ENCODE measurements around the gene ACYP1.
A peak's percentile ranks its signal among the peaks of the same experiment; 100 is the strongest.

Gene ACYP1

DNA sequence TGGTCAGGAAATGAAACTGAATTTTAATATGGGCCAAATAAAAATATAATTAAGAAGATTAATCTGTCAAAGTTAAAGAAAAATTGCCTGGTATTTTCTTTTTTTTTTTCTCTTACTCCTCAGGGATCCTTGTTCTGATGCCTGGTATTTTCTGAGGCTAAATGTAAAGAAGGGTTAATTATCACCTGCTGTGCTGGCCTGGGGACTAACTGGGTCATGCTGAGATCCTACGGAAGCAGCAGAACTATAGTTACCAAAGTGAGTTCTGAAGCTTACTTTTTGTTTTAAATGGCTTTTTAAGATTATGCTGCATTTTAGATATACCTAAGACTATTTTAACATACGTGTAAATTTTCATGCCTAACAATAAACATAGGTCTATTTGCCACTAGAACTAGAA, 28.9 kb upstream of the ACYP1 start:
- no peak for TF ChIP-seq Cebpa-rat (IDR thresholded peaks at IDR 0.05)
- no peak overlapping the region for H3K4me2 ChIP-seq
- H3K27ac ChIP-seq, result no peak overlapping the region
- H3K9ac ChIP-seq, result no peak overlapping the region
- peaks cover 80 to 99% (median 91%) of the 10 kb centered on the region in 11 experiments for H3K36me3 ChIP-seq
- no peak overlapping the region for H3K4me3 ChIP-seq
- H3K27me3 ChIP-seq, result no peaks in the 10 kb centered on the region
- H4K20me1 ChIP-seq, result peaks cover 0 to 9% (median 0%) of the 10 kb centered on the region in 11 experiments; a peak in 5 of 22 replicates
- H3K4me1 ChIP-seq, result no peaks in the 10 kb centered on the region
- H3K9me3 ChIP-seq (replicated peaks in 1 of 11), result no peaks in the 10 kb centered on the region

DNA sequence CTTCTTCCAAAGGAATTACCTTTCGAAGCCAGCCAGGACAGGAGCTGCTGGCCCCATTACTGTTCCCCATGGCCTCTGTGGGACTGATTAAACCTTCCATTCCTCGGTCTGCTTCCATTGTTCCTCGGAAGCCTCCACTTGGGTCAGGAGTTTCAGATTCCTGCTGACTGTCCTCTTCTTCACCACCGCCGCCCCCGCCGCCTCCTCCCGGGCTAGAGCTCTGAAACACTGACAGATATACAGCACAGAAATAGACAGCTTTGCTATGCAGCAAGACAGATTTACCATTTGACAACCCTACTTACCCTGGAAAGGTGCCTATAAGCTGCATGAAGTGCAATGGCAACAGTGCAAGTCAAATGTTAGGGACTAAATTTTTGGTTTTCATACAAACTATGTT, 27.4 kb upstream of the ACYP1 start:
- no peak overlapping the region for H3K9ac ChIP-seq
- H3K27me3 ChIP-seq, result no peaks in the 10 kb centered on the region
- H3K36me3 ChIP-seq, result peaks cover 80 to 99% (median 91%) of the 10 kb centered on the region in 11 experiments
- H3K27ac ChIP-seq, result no peak overlapping the region
- no peak for TF ChIP-seq Cebpa-rat (IDR thresholded peaks at IDR 0.05)
- H3K9me3 ChIP-seq (replicated peaks in 1 of 11), result no peaks in the 10 kb centered on the region
- H3K4me3 ChIP-seq, result no peak overlapping the region
- no peak overlapping the region for H3K4me2 ChIP-seq
- H3K4me1 ChIP-seq, result no peaks in the 10 kb centered on the region
- H4K20me1 ChIP-seq, result peaks cover 0 to 9% (median 0%) of the 10 kb centered on the region in 11 experiments; a peak in 4 of 22 replicates

DNA sequence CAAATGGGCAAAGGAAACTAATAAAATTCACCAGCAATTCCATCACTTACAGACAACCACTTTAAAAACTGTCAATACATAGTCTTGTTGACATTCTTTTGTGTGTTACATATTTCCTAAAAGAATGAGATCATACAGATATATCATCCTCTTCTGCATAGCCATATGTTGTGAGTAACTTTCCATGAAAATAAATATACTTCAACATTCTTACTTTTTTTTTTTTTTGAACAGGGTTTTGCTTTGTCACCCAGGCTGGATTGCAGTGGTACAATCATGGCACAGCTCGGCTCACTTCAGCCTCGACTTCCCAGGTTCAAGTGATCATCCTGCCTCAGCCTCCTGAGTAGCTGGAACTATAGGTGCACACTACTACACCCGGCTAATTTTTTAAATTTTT, 26.5 kb upstream of the ACYP1 start:
- TF ChIP-seq Cebpa-rat (IDR thresholded peaks at IDR 0.05), result no peak
- Histone ChIP-seq H3K4me3 (no peak overlapping the region), H4K20me1 (peaks cover 0 to 9% (median 0%) of the 10 kb centered on the region in 11 experiments; a peak in 4 of 22 replicates), H3K4me1 (no peaks in the 10 kb centered on the region), H3K27ac (no peak overlapping the region), H3K36me3 (peaks cover 80 to 99% (median 91%) of the 10 kb centered on the region in 11 experiments), H3K4me2 (no peak overlapping the region), H3K9me3 (replicated peaks in 1 of 11) (no peaks in the 10 kb centered on the region), H3K9ac (no peak overlapping the region), H3K27me3 (no peaks in the 10 kb centered on the region)

DNA sequence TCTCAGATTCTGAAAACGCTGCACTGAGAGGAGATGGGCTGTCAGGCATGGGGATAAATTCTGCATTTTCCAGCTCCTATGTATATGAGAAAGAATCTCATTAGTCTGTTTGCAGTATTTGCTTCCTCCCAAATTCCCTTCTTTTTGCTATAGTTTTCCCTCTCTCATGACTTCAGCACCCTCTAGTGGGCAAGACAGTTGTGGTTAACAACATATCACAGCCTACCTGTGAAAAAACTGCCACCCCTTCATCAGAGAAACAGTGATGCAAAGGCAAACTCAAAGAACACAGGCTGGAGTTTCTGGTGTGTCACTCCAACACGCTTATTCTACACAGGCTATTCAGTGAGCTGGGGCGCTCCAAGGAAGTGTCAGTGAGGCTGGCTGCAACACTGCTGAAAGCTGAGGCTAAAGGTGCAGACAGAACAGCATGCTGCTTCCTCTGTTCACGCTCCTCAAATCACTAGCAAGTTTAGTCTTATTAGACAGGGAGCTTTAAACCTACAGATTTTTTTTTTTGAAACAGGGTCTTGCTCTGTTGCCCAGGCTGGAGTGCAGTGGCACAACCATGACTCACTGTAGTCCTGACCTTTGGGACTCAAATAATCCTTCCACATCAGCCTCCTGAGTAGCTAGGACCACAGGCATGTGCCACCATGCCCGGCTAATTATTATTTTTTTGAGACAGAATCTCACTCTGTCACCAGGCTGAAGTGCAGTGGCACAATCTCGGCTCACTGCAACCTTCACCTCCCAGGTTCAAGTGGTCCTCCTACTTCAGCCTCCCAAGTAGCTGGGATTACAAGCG, 24.9 kb upstream of the ACYP1 start:
- Histone ChIP-seq H3K27ac (no peak overlapping the region), H4K20me1 (peaks cover 0 to 9% (median 0%) of the 10 kb centered on the region in 11 experiments; a peak in 4 of 22 replicates), H3K9me3 (replicated peaks in 1 of 11) (no peaks in the 10 kb centered on the region), H3K9ac (no peak overlapping the region), H3K4me3 (no peak overlapping the region), H3K4me2 (no peak overlapping the region), H3K27me3 (no peaks in the 10 kb centered on the region), H3K4me1 (no peaks in the 10 kb centered on the region), H3K36me3 (peaks cover 80 to 99% (median 91%) of the 10 kb centered on the region in 11 experiments)
- no peak for TF ChIP-seq Cebpa-rat (IDR thresholded peaks at IDR 0.05)

DNA sequence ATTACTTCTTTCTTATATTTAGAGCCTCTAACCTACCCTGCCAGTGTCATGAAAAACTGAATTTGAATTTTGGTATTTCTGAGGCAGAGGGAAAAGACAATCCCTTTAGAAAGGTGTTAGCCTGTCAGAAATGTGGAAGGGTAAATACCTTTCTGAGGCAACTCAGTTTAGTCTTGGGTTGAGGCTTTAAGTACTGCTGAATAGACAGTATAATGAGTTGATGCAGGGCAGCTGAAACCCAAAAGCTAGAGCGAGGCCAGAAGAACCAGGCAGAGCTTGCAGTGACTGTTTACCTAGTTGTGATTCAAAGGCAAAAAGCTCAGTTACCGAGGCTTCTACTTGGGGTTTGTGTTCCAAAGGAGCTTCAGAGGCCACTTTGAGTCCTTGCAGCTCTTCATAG, 24.3 kb upstream of the ACYP1 start:
- Histone ChIP-seq H3K4me3 (no peak overlapping the region), H3K9me3 (replicated peaks in 1 of 11) (no peaks in the 10 kb centered on the region), H3K4me1 (no peaks in the 10 kb centered on the region), H3K36me3 (peaks cover 80 to 99% (median 91%) of the 10 kb centered on the region in 11 experiments), H3K9ac (no peak overlapping the region), H3K4me2 (no peak overlapping the region), H4K20me1 (peaks cover 0 to 9% (median 0%) of the 10 kb centered on the region in 11 experiments; a peak in 4 of 22 replicates), H3K27ac (no peak overlapping the region), H3K27me3 (no peaks in the 10 kb centered on the region)
- no peak for TF ChIP-seq Cebpa-rat (IDR thresholded peaks at IDR 0.05)

DNA sequence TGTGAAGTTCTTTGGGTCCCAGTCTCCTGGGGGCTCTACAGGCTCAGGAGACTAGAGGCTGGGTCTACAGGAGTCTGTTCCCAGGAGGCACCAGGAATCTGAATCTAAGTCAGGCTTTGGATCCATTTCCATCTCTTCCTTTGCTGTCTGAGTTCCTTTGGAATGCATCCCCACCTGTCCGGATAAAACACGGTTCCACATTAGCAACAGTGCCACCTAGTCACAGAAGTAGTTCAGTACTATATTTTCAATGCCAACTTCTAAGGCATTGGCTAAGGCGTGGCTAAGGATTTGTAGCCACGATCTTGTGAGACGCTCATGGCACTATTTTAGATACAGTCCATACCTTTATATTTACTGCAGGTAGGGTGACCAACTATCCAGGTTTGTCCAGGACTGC, 20.7 kb upstream of the ACYP1 start:
- H4K20me1 ChIP-seq, result peaks cover 0 to 9% (median 0%) of the 10 kb centered on the region in 11 experiments; a peak in 4 of 22 replicates
- peak overlapping the region in 1 of 11 experiments; percentile 7; a peak in 1 of 22 replicates for H3K9ac ChIP-seq

DNA sequence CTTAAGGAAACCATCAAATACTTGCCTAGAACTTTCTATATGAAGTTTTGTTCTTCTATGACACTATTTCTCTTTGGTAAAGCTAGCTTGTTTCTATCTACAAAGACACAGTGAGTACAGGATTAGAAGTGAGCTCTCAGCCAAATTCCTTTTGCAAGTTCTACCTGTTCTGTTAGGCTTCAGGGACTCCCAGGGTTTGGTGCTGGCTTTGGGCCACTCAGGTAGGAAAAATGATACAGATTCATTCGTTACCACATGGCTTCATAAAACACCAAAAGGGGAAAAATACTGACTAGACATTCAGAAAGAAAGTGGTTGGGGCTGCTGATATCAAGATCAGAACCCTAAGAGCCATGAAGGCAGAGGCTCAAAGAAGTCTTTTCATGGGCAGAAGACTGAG, 19.4 kb upstream of the ACYP1 start:
- TF ChIP-seq Cebpa-rat (IDR thresholded peaks at IDR 0.05), result no peak
- Histone ChIP-seq H4K20me1 (no peaks in the 10 kb centered on the region; a peak in 2 of 22 replicates), H3K4me3 (no peak overlapping the region), H3K36me3 (peaks cover 62 to 80% (median 74%) of the 10 kb centered on the region in 11 experiments), H3K9ac (0 out of 22 replicates have a peak overlapping the region, but pooled peaks of 1 of the 11 experiments have one; percentile 7), H3K9me3 (replicated peaks in 1 of 11) (no peaks in the 10 kb centered on the region), H3K27ac (no peak overlapping the region), H3K27me3 (no peaks in the 10 kb centered on the region), H3K4me1 (no peaks in the 10 kb centered on the region), H3K4me2 (no peak overlapping the region)

More for the DNA sequence above, 20.7 kb upstream of the ACYP1 start:
- Histone ChIP-seq H3K9me3 (replicated peaks in 1 of 11) (no peaks in the 10 kb centered on the region), H3K4me3 (no peak overlapping the region), H3K36me3 (peaks cover 71 to 92% (median 79%) of the 10 kb centered on the region in 11 experiments), H3K4me1 (no peaks in the 10 kb centered on the region), H3K4me2 (no peak overlapping the region), H3K27me3 (no peaks in the 10 kb centered on the region), H3K27ac (no peak overlapping the region)
- no peak for TF ChIP-seq Cebpa-rat (IDR thresholded peaks at IDR 0.05)

DNA sequence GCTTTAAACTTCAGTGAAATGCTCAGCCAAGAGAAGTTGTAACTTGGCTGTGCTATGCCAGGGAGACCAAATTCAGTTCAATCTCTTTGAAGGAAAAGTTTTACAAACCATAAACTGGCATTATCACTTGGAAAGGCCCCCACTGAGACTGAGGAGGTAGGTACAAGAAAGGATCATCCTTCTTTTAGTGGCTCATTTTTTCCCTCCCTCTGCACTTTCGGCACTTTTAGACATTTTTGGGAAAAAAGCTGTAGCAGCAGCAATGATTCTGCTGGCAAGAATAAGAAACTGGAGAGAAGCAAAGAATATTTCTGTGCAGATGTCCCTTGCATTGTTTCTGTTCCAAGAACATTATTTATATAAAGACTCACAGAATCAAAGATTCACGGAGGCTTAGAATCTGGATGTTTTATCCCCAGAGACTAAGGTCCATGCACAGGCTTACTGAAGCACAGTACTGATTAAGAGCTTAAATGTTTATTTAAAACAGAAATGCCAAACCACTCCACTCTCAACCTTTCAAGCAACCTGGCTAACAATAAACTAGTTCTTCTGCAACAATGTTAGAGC, 17.9 kb upstream of the ACYP1 start:
- Histone ChIP-seq H4K20me1 (0 out of 22 replicates have a peak, but pooled peaks cover 0 to 6% (median 0%) of the 10 kb centered on the region in 11 experiments), H3K4me1 (no peaks in the 10 kb centered on the region), H3K36me3 (peaks cover 46 to 65% (median 59%) of the 10 kb centered on the region in 11 experiments), H3K9me3 (replicated peaks in 1 of 11) (no peaks in the 10 kb centered on the region), H3K4me2 (no peak overlapping the region), H3K27ac (no peak overlapping the region), H3K9ac (no peak overlapping the region), H3K4me3 (no peak overlapping the region), H3K27me3 (no peaks in the 10 kb centered on the region)
- no peak for TF ChIP-seq Cebpa-rat (IDR thresholded peaks at IDR 0.05)

DNA sequence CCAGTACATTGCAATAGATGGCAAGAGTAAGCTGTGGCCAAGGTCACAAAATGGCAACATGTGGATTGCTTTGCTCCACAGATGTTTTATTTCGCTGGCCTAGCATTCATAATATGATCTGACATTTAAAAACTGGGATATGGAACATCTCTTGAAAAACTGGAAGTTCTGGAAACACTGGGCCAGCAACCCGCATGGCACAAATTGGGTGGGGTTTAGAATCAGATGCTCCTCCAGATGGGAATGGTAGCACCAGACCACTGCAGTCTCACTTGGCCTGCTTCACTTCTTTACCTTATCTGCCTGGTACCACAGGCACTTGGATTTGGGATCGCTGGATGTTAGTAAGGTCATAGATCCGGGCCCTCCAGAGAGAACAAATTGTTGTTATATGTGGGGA, 15.7 kb upstream of the ACYP1 start:
- H3K27ac ChIP-seq, result no peak overlapping the region
- no peak for TF ChIP-seq Cebpa-rat (IDR thresholded peaks at IDR 0.05)
- no peak overlapping the region for H3K4me3 ChIP-seq

More for the DNA sequence above, 15.7 kb upstream of the ACYP1 start:
- H3K9ac ChIP-seq, result no peak overlapping the region
- H3K27me3 ChIP-seq, result no peaks in the 10 kb centered on the region
- H3K36me3 ChIP-seq, result peaks cover 24 to 43% (median 36%) of the 10 kb centered on the region in 11 experiments
- H4K20me1 ChIP-seq, result 0 out of 22 replicates have a peak, but pooled peaks cover 0 to 6% (median 0%) of the 10 kb centered on the region in 11 experiments
- H3K4me1 ChIP-seq, result no peaks in the 10 kb centered on the region
- no peaks in the 10 kb centered on the region for H3K9me3 ChIP-seq (replicated peaks in 1 of 11)
- no peak overlapping the region for H3K4me2 ChIP-seq
